GM19193 (cell line): ENCODE measurements around the gene TMEM243.

Source experiments
- POLR2A ChIP-seq: IDR thresholded peaks from 4 replicates; pipeline ENCODE4 v1.6.1; 2011; ENCODE audit not compliant: insufficient read depth, insufficient read length; ENCODE audit errors: extremely low read depth

The TMEM243 gene, protein sequence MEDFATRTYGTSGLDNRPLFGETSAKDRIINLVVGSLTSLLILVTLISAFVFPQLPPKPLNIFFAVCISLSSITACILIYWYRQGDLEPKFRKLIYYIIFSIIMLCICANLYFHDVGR

DNA sequence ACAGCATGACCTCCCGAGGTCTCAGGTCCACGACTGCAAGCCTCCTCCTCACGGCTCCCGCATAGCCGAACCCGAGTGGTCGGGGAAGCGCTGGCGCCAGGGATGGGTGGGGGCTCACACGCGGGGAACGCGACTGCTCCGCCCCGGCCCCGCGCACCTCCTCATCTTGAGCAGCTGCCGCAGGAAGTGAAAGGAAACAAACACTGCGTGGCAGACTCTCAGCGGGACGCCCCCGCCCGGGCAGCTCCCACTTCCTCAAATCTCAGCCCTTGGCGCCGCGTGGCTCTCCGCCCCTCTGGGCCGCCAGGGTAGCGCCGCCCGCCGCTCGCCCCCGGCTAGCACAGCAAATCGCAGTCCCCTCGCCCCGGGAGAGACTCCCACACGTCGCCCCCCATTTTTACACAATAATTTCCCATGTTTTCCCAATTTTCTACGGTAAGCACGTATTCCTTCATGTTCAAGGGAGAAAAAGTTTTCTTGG, at the start of gene TMEM243:
Gene TMEM243, minus strand, starts transcription at position 188 of the 481 bp plus-strand sequence. CDS start 229 bp downstream, outside the sequence.
- peak; percentile 81 for TF ChIP-seq POLR2A

DNA sequence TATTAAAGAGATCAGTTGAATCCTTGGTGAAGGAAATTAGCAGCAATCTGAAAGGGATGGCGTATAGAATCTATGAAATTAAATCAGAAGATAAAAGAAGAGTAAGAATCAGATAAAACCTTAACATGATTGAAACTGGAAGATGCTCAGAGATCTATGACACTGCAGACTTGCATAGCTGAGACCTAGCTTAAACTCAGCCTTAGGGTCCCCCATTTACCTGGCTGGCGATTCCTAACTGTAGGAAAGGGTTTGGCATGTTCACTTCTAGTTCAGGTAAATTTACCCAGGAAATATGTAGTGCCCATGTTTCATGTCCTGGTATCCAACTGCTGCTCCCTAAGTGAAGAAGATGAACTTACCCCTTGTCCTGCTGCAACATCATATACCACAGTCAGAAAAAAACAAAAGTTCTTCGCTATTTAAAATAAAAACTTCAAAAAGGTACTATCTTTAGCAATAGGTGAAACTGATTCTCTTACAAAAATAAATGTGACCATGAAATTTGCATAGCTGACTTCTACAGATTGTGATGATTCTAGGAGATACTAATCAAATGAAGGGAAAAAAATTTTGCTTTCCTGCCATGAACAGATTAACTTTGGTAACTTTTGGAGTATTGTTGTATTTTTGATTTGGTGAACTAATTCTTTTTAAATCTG, 47.8 kb upstream of the TMEM243 start:
- TF ChIP-seq POLR2A: no peak

DNA sequence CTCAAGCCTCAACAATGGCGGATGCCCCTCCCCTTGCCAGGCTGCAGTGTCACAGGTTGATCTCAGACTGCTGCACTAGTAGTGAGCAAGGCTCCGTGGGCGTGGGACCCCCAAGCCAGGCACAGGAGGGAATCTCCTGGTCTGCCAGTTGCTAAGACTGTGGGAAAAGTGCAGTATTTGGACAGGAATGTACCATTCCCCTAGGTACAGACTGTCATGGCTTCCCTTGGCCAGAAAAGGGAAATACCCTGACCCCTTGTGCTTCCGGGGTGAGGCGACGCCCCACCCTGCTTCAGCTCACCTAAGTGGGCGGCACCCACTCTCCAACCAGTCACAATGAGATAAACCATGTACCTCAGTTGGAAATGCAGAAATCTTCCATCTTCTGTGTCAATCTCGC, 44.0 kb upstream of the TMEM243 start:
- TF ChIP-seq POLR2A: no peak

DNA sequence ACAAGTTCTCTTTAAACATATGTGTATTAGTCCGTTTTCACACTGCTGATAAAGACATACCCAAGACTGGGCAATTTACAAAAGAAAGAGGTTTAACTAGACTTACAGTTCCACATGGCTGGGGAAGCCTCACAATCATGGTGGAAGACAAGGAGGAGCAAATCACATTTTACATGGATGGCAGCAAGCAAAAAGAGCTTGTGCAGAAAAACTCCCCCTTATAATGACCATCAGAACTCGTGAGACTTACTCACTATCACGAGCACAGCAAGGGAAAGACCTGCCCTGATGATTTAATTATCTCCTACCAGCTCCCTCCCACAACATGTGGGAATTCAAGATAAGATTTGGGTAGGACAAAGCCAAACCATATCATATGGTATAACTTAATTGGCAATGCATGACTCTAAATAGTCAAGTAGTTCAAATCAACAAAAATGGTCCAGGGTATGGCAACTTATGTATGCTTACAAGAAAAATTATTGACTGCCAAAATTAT, 34.1 kb upstream of the TMEM243 start:
- TF ChIP-seq POLR2A: no peak

DNA sequence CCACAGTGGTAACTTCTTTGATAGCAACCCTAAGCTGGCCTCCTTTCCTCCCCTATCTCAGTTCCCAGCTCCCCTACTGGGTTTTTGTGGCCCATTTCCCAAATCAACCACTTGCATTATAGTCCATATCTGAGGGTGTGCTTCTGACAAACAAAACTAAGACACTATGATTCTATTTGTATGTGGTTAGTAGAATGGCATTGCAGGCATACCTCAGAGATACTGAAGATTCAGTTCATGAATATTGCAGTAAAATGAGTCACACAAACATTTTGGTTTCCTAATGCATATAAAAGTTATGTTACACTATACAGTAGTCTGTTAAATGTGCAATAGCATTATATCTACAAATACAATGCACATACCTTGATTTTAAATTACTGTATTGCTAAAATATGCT, 15.4 kb upstream of the TMEM243 start:
- no peak for TF ChIP-seq POLR2A

DNA sequence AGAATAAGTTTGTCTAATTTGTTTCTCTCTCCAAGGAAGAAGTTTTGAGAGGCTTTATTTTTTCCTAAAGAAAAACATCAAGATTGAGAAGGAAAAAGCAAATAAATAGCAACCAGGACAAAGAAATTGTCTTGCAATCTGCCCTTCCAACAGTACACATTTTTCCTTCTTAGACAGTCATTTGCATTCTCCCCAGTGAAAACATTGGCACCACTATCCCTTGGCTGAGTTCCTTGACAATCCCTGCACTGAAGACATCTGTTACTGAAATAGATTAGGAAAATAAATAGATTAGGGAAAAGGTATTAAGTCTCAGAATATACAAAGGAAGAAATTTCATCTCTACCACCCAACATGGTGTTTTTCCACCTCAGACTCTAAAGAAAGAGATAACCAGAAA, 12.2 kb upstream of the TMEM243 start:
- no peak for TF ChIP-seq POLR2A

DNA sequence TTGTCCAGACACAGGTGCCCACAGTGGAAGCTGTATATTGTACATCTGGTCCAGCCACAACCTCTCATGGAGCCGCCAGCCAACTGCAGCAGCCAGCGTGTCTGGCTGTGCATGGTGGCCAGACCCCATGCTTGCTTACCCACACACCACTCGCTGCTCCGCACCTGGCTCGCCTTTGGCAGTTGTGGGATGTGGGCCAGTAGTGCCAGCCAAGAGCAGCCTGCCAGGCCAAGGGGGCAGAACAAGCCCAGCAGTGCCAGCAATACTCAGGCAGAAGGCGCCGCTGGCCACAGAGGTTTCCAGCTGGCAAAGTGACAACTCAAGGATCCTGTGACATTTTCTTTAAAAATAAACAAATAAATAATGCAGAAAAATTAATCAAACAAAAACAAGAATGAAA, 11.7 kb upstream of the TMEM243 start:
- no peak for TF ChIP-seq POLR2A

DNA sequence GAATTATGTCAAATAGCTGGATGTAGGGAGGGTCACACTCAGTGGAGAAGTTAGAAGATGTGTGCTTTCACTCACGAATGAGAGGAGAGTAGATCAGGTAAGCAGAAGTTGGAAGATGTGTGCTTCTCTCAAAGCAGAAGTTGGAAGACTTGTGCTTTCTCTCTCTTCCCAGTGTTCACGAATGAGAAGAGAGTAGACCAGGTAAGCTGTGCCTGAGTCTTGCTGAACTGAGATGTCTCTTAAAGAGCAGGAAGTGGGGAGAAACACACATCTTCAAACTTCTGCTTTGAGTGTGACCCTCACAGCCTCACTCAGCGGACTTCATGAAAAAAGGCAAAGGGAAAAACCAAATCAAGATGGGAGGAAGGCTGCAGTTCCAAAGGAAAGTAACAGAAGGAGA, 7.0 kb upstream of the TMEM243 start:
- TF ChIP-seq POLR2A: no peak

DNA sequence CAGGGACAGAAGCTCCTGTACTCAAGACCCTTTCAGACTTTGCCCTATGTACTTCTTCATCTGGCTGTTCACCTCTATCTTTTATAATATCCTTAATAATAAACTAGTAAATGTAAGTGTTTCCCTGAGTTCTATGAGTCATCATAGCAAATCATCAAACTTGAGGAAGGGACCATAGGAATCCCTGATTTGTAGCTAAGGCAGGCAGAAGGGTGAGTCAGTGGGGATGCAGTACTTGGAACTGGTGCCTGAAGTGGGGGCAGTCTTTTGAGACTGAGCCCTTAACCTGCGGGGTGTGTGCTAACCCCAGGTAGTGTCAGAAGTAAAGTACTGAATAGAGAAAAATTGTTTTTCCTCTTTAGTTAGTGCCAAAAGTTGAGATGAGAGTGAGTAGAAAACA, 6.2 kb upstream of the TMEM243 start:
- TF ChIP-seq POLR2A: no peak

DNA sequence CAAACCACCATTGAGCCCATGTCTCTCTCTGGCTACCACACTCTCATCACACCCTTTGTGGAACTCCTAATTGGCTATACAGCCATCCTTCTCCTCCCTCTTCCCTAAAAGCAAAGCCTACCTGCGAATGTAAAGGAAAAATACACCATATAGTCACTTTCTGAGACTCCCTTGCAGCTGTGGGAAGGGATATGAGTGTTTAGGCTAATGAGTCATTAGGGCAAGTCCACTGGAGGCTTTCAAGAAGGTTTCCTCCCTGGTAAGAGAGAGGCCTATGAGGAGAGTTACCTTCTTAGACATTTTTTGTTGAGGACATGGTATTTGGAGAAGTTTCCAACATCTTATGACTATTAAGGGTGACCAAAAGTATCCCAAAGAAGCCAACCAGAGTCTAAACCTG, 4.1 kb upstream of the TMEM243 start:
- no peak for TF ChIP-seq POLR2A

DNA sequence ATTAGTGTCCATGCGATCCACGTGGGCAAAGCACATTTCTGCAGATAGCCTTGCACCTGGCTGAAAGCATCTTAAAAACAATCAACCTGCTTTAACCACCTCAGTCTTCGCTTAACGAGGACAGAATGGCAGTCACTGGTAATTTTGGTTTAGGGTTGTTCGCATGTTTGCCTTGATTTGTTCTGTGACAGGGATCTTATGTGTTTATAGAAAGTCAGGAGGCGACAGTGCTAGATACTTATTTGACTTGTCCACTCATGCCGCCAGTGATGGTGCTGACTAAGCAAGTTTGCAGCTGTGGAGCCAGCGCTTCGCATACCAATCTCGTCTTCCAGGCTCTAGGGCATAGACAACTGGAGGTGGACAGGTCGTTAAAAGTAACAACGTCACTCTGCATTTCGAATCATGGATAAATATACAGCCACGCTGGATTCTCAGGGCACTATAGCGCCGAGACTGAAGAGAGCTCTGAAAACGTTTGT, 1.2 kb upstream of the TMEM243 start:
- no peak for TF ChIP-seq POLR2A

DNA sequence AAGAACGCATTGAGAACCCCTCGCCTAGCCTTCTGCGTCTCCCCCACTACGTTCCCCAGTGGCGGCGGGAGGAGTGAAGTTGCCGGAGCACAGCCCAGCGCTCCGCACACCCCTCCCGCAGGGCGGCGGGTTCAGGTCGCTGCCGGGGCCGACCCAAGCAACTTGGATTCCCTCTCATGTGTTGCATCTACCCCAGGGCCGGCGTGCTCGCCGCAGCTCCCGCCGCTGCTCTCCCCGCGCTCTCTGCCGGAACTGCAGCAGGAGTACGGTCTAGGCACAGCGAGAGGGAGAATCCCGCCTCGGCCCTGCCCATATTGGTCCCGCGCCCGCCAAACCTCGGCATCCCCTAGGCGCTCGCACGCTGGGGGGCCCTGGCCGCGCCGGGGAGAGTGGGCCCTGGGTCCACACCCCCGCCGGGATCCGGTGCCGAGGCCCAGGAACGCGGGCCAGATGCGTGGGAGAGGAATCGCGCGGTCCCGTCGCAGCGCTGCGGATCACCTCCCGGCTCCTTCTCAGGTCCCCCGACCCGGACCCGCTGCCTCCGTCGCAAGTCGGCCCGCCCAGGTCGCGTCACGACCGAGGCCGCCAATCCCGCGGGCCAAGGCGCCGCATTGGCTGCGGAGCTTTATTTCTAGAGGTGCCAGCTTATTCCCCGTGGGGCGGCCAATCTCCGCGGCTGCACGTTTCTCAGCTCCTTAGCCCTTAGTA, 648 bp upstream of the TMEM243 start:
- peak; percentile 93 for TF ChIP-seq POLR2A

DNA sequence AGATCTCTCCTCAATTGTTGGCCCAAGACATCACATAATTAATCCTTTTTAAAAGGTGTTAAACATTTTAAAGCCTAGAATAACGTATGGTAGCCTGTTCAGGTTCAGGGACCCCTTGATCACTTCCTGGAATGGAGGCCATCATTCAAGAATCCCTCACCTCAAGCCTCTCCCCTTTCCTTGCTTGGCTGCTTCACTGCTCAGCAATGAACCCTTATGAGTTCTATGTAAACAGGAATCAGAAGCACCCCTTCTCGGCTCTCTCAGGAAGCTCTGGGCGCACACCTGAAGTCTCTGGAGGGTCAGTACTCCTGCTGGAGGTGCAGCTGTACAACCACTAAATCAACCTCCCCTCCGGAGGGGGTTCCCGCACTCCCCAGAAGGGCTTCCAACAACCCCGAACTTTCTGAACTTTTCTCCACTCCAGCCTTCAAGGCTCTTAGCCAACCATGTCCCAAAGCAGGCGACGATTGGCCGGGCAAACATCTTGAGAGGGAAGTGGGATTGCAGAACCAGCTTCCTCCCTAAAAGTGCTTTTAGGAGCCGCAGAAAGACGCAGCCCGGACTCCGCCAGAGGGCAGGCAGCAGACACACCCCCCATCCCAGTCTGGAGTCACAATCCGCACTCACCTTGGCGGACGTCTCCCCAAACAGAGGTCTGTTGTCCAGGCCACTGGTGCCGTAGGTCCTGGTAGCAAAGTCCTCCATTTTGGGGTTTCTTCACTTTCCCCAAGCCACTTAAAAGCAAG, 562 bp downstream of the TMEM243 start:
- no peak for TF ChIP-seq POLR2A

DNA sequence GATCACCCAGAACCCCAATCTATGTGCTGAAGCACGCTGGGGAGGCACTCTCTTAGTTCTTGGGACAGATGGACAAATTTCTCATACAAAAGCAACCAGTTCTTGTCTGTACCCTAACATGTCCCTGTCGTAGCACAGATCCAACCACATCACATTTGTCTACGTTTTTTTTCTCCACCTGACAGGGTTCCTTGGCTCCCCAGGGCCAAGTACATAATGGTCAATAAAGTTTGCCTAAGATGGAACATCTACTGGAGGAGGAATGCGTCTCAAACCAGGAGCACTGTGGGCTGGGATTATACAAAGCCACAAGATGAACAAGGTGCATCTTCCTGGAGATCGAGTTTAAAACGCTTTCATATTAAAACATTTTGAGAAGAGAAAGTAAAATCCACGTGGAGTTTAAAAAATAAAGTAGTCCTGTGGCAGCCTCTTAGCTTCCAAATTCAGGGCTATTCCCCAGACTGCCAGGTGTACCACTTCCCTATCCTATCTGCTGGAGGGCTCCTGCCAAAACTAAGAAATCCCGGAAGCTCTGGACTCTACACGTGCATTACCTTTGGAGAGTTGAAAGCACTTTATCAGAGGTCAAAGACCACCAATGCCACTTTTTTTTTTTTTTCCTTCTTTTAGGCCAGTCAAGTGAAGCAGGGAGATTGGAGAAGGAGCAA, 1.4 kb downstream of the TMEM243 start:
- TF ChIP-seq POLR2A: peak; percentile 16

DNA sequence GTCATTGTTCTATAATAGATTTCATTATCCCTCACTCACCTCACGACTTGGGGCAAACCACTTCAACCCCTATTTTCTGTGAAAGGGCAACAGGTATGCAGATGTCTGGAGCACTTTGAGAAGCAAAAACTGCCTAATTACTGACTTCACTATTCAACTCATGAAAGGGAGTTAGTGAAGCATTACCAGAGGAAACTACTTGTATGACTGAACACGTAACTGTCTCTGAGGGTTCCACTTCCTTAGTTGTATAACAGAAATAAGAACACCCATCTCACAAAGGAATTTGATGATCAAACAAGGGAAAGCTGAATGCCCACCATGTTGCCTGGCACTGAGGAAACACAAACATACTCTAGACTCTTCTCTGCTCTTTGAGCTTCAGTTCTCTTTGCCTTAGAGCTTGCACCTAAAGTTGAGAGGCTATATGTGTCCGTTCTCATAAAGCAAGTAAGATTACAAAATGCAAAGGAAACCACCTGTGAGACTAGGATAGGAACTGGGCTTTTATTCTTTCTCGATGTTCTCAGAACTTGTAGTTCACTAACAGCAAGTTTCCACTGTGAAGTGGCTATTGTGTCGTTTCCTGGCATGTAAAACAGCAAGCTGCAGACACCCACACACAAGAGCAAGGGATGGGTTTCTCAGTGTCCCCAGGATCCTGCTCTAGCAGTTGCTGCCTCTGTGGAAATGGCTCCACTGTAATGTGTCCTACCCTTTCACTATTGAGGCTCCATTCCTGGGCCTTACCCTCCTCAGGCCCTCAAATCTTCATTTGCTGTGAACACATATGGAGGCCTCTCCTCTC, 2.6 kb downstream of the TMEM243 start:
- peak; percentile 80 for TF ChIP-seq POLR2A

DNA sequence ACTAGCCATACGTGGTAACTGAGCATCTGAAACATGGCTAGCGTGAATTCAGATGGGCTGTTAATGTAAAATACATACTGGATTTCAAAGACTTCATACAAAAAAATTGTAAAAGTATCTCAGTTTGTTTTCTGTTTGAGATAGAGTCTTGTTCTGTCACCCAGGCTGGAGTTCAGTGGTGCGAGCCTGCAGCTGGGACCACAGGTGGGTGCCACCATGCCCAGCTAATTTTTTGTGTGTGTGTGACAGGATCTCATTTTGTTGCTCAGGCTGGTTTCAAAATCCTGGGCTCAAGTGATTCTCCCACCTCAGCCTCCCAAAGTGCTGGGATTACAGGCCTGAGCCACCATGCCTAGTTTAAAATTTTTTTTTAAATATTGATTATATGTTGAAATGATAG, 4.5 kb downstream of the TMEM243 start:
- no peak for TF ChIP-seq POLR2A
